ENCODE measurements around the gene ITGA4. TPM values are rescaled to one million over a fixed set of nuclear protein-coding genes. Genes with fewer than 3 reads are reported as not detected.

The ITGA4 gene
- total and polyA plus RNA-seq, 4 donors, result 0.73 to 71.0 (median 14.4) TPM

GRCh38 chr2:181474222-181474881 lies 17.2 kb downstream of the ITGA4 start:
- H3K4me3 ChIP-seq, result no peak overlapping the region
- H3K9me3 ChIP-seq (ENCODE audit: control insufficient read depth in 4 of 4, insufficient read depth in 3 of 4, low read length in 3 of 4), result no peaks in the 10 kb centered on the region
- DNase-seq (no peak), ATAC-seq (ENCODE audit: insufficient read depth, low FRiP score) (no peak)
- H3K27ac ChIP-seq (ENCODE audit: low read depth in 1 of 2, low read length in 1 of 2), result no peak overlapping the region
- 40 to 42% methylated on average over 3 of the region's 3 CpGs for WGBS, 2 donors
- no peak overlapping the region for H3K9ac ChIP-seq (ENCODE audit: insufficient read depth in 1 of 2, low read length in 2 of 2)
- H3K4me1 ChIP-seq (ENCODE audit: control insufficient read depth in 5 of 5, insufficient read depth in 5 of 5, low read length in 5 of 5), result peaks cover 0 to 3% (median 0%) of the 10 kb centered on the region in 5 donors
- no peaks in the 10 kb centered on the region for H3K27me3 ChIP-seq (ENCODE audit: control insufficient read depth in 3 of 3, insufficient read depth in 3 of 3, low read length in 2 of 3)
- no peak for TF ChIP-seq CTCF (IDR thresholded peaks at IDR 0.05; ENCODE audit: control extremely low read depth, extremely low read depth)
- H3K36me3 ChIP-seq (ENCODE audit: control insufficient read depth in 4 of 4, insufficient read depth in 4 of 4, low read length in 4 of 4), result peaks cover 0 to 3% (median 0%) of the 10 kb centered on the region in 4 donors

GRCh38 chr2:181483211-181483610 lies 26.0 kb downstream of the ITGA4 start:
- TF ChIP-seq CTCF (IDR thresholded peaks at IDR 0.05; ENCODE audit: control extremely low read depth, extremely low read depth), result no peak
- DNase-seq (no peak), ATAC-seq (ENCODE audit: insufficient read depth, low FRiP score) (no peak)
- Histone ChIP-seq H3K27me3 (ENCODE audit: control insufficient read depth in 3 of 3, insufficient read depth in 3 of 3, low read length in 2 of 3) (no peaks in the 10 kb centered on the region), H3K27ac (ENCODE audit: low read depth in 1 of 2, low read length in 1 of 2) (no peak overlapping the region), H3K4me1 (ENCODE audit: control insufficient read depth in 5 of 5, insufficient read depth in 5 of 5, low read length in 5 of 5) (no peaks in the 10 kb centered on the region), H3K4me3 (no peak overlapping the region), H3K9me3 (ENCODE audit: control insufficient read depth in 4 of 4, insufficient read depth in 3 of 4, low read length in 3 of 4) (no peaks in the 10 kb centered on the region), H3K36me3 (ENCODE audit: control insufficient read depth in 4 of 4, insufficient read depth in 4 of 4, low read length in 4 of 4) (peaks cover 0 to 1% (median 0%) of the 10 kb centered on the region in 4 donors), H3K9ac (ENCODE audit: insufficient read depth in 1 of 2, low read length in 2 of 2) (no peak overlapping the region)
- 89 to 91% methylated on average over 2 of the region's 2 CpGs for WGBS, 2 donors

DNA sequence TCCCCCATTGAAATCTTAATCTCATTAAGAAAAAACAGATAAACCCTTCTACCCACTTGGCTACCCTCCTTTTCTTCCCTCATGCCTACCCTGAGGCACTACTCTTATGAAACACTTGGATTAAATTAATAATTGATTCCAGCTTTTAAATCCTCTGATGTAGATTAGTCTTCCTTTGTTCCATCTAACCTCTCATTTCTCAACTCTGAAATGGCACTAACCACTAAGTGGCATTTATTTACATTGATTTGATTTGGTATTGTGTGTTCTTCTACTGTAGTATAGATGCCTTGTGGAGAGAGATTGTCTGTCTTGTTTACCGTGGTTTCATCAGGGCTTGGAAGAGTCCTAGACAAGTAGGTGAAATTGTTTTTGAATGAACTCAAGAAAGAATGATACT lies 26.7 kb downstream of the ITGA4 start:
- Histone ChIP-seq H3K27me3 (ENCODE audit: control insufficient read depth in 3 of 3, insufficient read depth in 3 of 3, low read length in 2 of 3) (no peaks in the 10 kb centered on the region), H3K27ac (ENCODE audit: low read depth in 1 of 2, low read length in 1 of 2) (no peak overlapping the region), H3K4me3 (no peak overlapping the region), H3K4me1 (ENCODE audit: control insufficient read depth in 5 of 5, insufficient read depth in 5 of 5, low read length in 5 of 5) (no peaks in the 10 kb centered on the region), H3K9me3 (ENCODE audit: control insufficient read depth in 4 of 4, insufficient read depth in 3 of 4, low read length in 3 of 4) (no peaks in the 10 kb centered on the region), H3K36me3 (ENCODE audit: control insufficient read depth in 4 of 4, insufficient read depth in 4 of 4, low read length in 4 of 4) (peaks cover 0 to 1% (median 0%) of the 10 kb centered on the region in 4 donors), H3K9ac (ENCODE audit: insufficient read depth in 1 of 2, low read length in 2 of 2) (no peak overlapping the region)
- 89 to 97% methylated on average over 1 of the region's 1 CpG for WGBS, 2 donors
- ATAC-seq (ENCODE audit: insufficient read depth, low FRiP score) (no peak), DNase-seq (no peak)
- no peak for TF ChIP-seq CTCF (IDR thresholded peaks at IDR 0.05; ENCODE audit: control extremely low read depth, extremely low read depth)

Data from lung (tissue), 12 donors.